HEK293T (cell line): ENCODE measurements around the gene KRTAP6-3.

Experiments used
- CTCF ChIA-PET: fragments of 350-600 bp; formaldehyde crosslinking; extraction: SDS; loops from one replicate; lab custom pipeline; 2021; ENCODE audit warnings: antibody characterized with exemption, inconsistent platforms; lab: Yijun Ruan, JAX
- POLR2A ChIA-PET: fragments of 350-600 bp; formaldehyde crosslinking; extraction: SDS; loops from one replicate; lab custom pipeline; 2020; ENCODE audit warnings: antibody characterized with exemption, inconsistent platforms; lab: Yijun Ruan, JAX
- DNase-seq: peaks from one replicate; pipeline ENCODE4 v3.0.0; 2012; ENCODE audit warnings: mixed read lengths; ENCODE audit errors: extremely low spot score
- ARNT ChIP-seq: fragments of 450-650 bp; IDR thresholded peaks from 2 replicates; pipeline ENCODE4 v1.6.1; 2017; ENCODE audit warnings: mild to moderate bottlenecking
- BHLHE40 ChIP-seq: fragments of 450-650 bp; IDR thresholded peaks from 2 replicates; pipeline ENCODE4 v1.6.1; 2016; ENCODE audit warnings: mild to moderate bottlenecking, moderate library complexity, borderline replicate concordance
- CTBP1 ChIP-seq: fragments of 450-650 bp; IDR thresholded peaks from 2 replicates; pipeline ENCODE4 v1.6.1; 2016; ENCODE audit warnings: borderline replicate concordance
- ELF4 ChIP-seq: fragments of 450-650 bp; IDR thresholded peaks from 2 replicates; pipeline ENCODE4 v1.6.1; 2017; ENCODE audit warnings: antibody characterized with exemption
- FOXA1 ChIP-seq: fragments of 450-650 bp; IDR thresholded peaks from 2 replicates; pipeline ENCODE4 v1.6.1; 2016; ENCODE audit warnings: mild to moderate bottlenecking
- FOXK2 ChIP-seq: fragments of 450-650 bp; IDR thresholded peaks from 2 replicates; pipeline ENCODE4 v1.6.1; 2016; ENCODE audit warnings: mild to moderate bottlenecking
- FOXM1 ChIP-seq: fragments of 450-650 bp; IDR thresholded peaks from 2 replicates; pipeline ENCODE4 v1.6.1; 2017; ENCODE audit warnings: mild to moderate bottlenecking, borderline replicate concordance
- HDGF ChIP-seq: fragments of 450-650 bp; IDR thresholded peaks from 2 replicates; pipeline ENCODE4 v1.6.1; 2017; ENCODE audit warnings: antibody characterized with exemption, borderline replicate concordance
- L3MBTL2 ChIP-seq: fragments of 450-650 bp; conservative IDR thresholded peaks from 2 replicates; pipeline ENCODE4 v1.6.1; 2016; ENCODE audit warnings: mild to moderate bottlenecking
- LEF1 ChIP-seq: fragments of 450-650 bp; IDR thresholded peaks from 2 replicates; pipeline ENCODE4 v1.6.1; 2017; ENCODE audit warnings: mild to moderate bottlenecking, borderline replicate concordance
- NFRKB ChIP-seq: fragments of 450-650 bp; IDR thresholded peaks from 2 replicates; pipeline ENCODE4 v1.6.1; 2016; ENCODE audit warnings: mild to moderate bottlenecking, moderate library complexity
- SP1 ChIP-seq: fragments of 450-650 bp; IDR thresholded peaks from 2 replicates; pipeline ENCODE4 v1.6.1; 2017
- SUZ12 ChIP-seq: fragments of 450-650 bp; IDR thresholded peaks from 2 replicates; pipeline ENCODE4 v1.6.1; 2016; ENCODE audit warnings: mild to moderate bottlenecking
- TARDBP ChIP-seq: fragments of 450-650 bp; IDR thresholded peaks from 2 replicates; pipeline ENCODE4 v1.6.1; 2016
- ZNF384 ChIP-seq: fragments of 450-650 bp; IDR thresholded peaks from 2 replicates; pipeline ENCODE4 v1.6.1; 2016
- TF ChIP-seq, protein P1 (sequence below): fragments of 450-650 bp; IDR thresholded peaks from 2 replicates; pipeline ENCODE4 v1.6.1; 2016

Gene KRTAP6-3, protein sequence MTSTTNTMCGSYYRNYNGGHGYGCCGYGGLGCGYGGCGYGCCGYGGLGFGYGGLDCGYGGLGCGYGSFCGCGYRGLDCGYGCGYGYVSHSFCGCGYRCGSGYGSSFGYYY

DNA sequence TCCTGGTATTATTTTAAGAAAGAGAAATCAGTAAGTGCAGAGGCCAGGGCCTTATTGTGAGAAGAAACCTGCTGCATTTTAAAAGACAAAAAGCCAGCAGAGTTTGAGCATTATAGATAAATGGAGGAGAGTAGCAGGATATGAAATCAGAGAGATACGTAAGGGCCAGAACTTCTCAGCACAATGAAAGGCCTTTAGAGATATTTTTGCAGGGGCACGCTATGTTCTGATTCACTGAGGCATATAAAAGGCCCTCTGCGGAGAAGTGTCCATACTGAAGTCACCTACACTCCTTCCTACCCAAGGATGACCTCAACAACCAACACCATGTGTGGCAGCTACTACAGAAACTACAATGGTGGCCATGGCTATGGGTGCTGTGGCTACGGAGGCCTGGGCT, at the start of gene KRTAP6-3:
Gene KRTAP6-3, plus strand, starts transcription at position 301 of the 400 bp plus-strand sequence. Its CDS starts 6 bp downstream, at position 307.
- no peak for DNase-seq
- TF ChIP-seq TARDBP = no peak
- TF ChIP-seq L3MBTL2 = no peak
- TF ChIP-seq ZNF384 = no peak
- TF ChIP-seq FOXM1 = no peak
- no peak for TF ChIP-seq ARNT
- TF ChIP-seq BHLHE40 = no peak
- no peak for TF ChIP-seq NFRKB
- TF ChIP-seq SP1 = no peak
- ChIA-PET POLR2A (no interaction called here), CTCF (no interaction called here)

DNA sequence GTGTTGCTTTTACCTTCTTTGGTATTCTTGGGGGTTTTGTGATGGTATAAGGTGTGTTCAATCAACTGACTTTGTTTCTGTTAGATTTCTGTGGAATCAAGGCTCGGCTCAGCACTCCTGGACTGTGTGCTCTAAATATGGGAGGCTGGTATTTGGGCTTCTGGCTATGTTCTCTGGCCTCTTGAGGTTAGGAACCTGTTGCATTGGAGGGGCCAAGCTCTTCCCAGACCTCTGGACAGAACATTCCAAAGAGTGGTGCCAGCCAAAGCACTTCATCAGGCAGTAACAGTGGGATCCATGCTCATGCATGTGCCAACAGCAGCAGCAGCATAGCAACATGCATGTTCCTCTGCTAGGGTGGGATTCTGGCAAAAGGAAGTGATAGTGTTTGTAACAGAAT, 39.5 kb upstream of the KRTAP6-3 start:
- ChIA-PET CTCF (no interaction called here), POLR2A (no interaction called here)
- DNase-seq = no peak
- TF ChIP-seq SP1 = no peak

DNA sequence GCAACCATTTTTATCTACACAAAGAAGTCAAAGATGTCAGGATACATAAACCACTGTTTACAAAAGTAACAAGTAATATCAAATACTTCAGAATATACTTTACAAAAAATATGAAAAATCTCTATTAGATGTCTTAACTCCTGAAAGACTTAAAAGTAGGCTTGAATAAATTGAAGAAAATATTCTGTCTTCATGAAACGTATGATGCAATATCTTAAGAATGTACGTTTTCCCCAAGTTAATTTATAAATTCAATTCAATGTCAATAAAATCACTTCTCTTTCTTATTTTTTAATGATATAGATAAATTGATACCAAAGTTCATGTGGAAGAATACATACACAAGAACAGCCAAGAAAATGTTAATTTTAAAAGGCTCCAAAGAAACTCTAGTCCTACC, 37.1 kb upstream of the KRTAP6-3 start:
- TF ChIP-seq SP1 (no peak), LEF1 (no peak), HDGF (no peak), ZNF384 (no peak), FOXK2 (no peak), ELF4 (no peak), NFRKB (no peak), FOXA1 (no peak), ARNT (no peak), SUZ12 (no peak), FOXM1 (no peak)
- CTCF ChIA-PET = no interaction called here
- DNase-seq = no peak
- POLR2A ChIA-PET = no interaction called here

DNA sequence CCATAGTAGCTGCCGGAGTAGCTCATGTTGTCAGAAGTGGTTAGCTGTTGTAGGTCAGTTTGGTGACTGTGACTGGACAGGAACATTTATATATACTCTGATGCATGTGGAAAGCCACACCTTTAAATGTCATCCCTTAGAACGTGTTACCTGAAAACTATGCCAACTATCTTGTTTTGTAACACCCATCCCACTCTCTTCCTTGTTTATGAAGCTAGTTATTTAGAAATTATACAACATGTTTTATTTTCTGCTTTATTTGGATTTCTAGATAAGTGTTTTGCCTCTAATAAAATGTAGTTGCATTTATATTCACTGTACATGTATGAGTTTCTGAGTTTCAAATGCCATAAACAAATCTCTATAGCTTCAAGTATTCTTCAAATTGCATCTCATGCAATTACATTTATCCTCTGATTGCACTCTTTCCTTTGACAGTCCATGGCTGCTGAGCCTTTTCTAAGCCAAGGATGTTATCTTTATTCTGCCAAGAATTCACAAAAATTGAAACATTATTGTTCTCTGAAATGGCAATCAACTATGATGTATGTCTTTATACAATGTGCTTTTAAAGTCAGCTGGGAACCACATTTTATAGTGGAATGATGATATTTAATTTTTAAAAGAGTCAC, 30.9 kb upstream of the KRTAP6-3 start, which contains the start of gene KRTAP19-7:
Gene KRTAP19-7, minus strand, starts transcription at position 51 of the 632 bp plus-strand sequence. Its CDS starts 25 bp downstream, at position 26.
- CTCF ChIA-PET = no interaction called here
- TF ChIP-seq ARNT = no peak
- no peak for TF ChIP-seq FOXK2
- TF ChIP-seq L3MBTL2 = no peak
- no peak for TF ChIP-seq ELF4
- no peak for TF ChIP-seq CTBP1
- no peak for TF ChIP-seq FOXM1
- TF ChIP-seq NFRKB = no peak
- TF ChIP-seq LEF1 = no peak
- no peak for TF ChIP-seq HDGF
- TF ChIP-seq, protein P1, sequence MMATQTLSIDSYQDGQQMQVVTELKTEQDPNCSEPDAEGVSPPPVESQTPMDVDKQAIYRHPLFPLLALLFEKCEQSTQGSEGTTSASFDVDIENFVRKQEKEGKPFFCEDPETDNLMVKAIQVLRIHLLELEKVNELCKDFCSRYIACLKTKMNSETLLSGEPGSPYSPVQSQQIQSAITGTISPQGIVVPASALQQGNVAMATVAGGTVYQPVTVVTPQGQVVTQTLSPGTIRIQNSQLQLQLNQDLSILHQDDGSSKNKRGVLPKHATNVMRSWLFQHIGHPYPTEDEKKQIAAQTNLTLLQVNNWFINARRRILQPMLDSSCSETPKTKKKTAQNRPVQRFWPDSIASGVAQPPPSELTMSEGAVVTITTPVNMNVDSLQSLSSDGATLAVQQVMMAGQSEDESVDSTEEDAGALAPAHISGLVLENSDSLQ = no peak
- TF ChIP-seq FOXA1 = no peak
- no peak for TF ChIP-seq SUZ12
- no peak for TF ChIP-seq TARDBP
- no peak for TF ChIP-seq SP1
- TF ChIP-seq BHLHE40 = no peak
- no peak for TF ChIP-seq ZNF384
- no peak for DNase-seq
- POLR2A ChIA-PET = no interaction called here

DNA sequence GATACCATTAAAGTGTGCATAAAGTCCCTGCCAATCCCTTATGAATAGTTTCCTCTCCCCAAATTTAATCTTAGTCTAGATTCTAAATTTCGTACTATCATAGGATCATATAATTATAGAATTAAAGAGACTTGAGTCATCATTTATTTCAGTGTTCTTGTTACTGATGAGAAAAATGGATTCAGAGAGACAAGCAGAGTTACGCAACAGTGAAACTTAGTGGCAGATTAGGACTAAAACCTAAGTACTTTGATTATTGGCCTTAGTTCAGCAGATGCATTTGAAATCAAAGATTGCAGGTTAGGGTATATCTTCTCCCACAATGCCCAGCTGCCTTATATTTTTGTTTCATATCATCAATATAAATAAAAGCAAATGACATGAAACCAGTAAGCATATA, 30.3 kb upstream of the KRTAP6-3 start:
- POLR2A ChIA-PET = no interaction called here

DNA sequence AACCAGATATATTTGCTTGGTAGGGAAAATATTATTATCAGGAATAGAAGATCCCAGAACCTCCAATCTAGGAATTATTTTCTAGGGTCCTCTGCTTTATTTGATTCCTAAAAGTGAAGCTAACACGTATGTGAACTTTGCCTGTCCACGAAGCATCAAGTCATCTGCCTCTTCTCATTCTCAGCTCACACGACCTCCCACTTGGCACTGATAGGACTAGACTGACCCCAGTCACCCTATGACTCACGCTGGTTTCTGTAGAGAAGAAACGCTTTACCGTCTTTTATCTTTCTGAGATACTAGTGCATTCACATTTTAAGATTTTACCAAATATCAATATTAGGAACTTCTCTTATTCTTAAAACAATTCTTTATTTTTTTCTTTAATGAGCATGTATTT, 29.2 kb upstream of the KRTAP6-3 start:
- CTCF ChIA-PET = no interaction called here
- TF ChIP-seq FOXA1 = no peak
- TF ChIP-seq FOXK2 = no peak
- TF ChIP-seq L3MBTL2 = no peak
- no peak for TF ChIP-seq FOXM1
- no peak for TF ChIP-seq NFRKB
- no peak for TF ChIP-seq HDGF
- TF ChIP-seq SP1 = no peak
- TF ChIP-seq, protein P1 = no peak
- TF ChIP-seq ARNT = no peak
- TF ChIP-seq LEF1 = no peak
- TF ChIP-seq ELF4 = no peak
- POLR2A ChIA-PET = no interaction called here
- no peak for DNase-seq

More for the DNA sequence above, 30.3 kb upstream of the KRTAP6-3 start:
- no peak for TF ChIP-seq CTBP1
- TF ChIP-seq SUZ12 = no peak
- no peak for TF ChIP-seq ARNT
- TF ChIP-seq LEF1 = no peak
- TF ChIP-seq FOXA1 = no peak
- TF ChIP-seq ZNF384 = no peak
- TF ChIP-seq SP1 = no peak
- no peak for TF ChIP-seq FOXM1
- TF ChIP-seq, protein P1 = no peak
- TF ChIP-seq TARDBP = no peak
- no peak for TF ChIP-seq ELF4
- no peak for TF ChIP-seq FOXK2
- TF ChIP-seq HDGF = no peak
- no peak for TF ChIP-seq L3MBTL2
- TF ChIP-seq BHLHE40 = no peak
- TF ChIP-seq NFRKB = no peak
- CTCF ChIA-PET = no interaction called here
- no peak for DNase-seq
